Lower lobe of right lung (tissue), 2 donors: ENCODE data around the gene TSHR. TPM values are rescaled to one million over a fixed set of nuclear protein-coding genes. Genes with fewer than 3 reads are reported as not detected.
A peak's percentile ranks its signal among the peaks of the same experiment; 100 is the strongest.
"Not testable (repeated sequence)": the region's sequence is repeated elsewhere in the genome, so short reads cannot be mapped to it uniquely, and the experiment has no call there.

Experiments
- ATAC-seq, 2 donors: fragments of 200-7000 bp; cut with Tn5 transposase; one replicate each; pipeline ENCODE4 v1.9.1; 2020 to 2022; ENCODE audit warnings: mild to moderate bottlenecking in 2 of 2, moderate library complexity in 2 of 2
- DNase-seq: peaks from one replicate; pipeline ENCODE4 v3.0.0-alpha.2; 2020
- H3K27ac ChIP-seq: fragments of 200-600 bp; one replicate; pipeline ENCODE4 v1.8.0; 2022
- H3K27me3 ChIP-seq: fragments of 200-600 bp; one replicate; pipeline ENCODE4 v1.8.0; 2022; ENCODE audit warnings: low read depth
- H3K36me3 ChIP-seq: fragments of 200-600 bp; one replicate; pipeline ENCODE4 v1.8.0; 2022; ENCODE audit warnings: mild to moderate bottlenecking
- H3K4me1 ChIP-seq: fragments of 200-600 bp; one replicate; pipeline ENCODE4 v1.8.0; 2022
- H3K4me3 ChIP-seq: fragments of 200-600 bp; one replicate; pipeline ENCODE4 v1.8.0; 2022; ENCODE audit warnings: mild to moderate bottlenecking
- H3K9me3 ChIP-seq: fragments of 200-600 bp; one replicate; pipeline ENCODE4 v1.8.0; 2022
- CTCF ChIP-seq: fragments of 200-600 bp; IDR thresholded peaks from one replicate; pipeline ENCODE4 v1.8.0; 2022; ENCODE audit warnings: antibody characterized with exemption, mild to moderate bottlenecking
- intact Hi-C: fragments of 100-400 bp; cut with DNase I; formaldehyde crosslinking; loops from one replicate; pipeline ENCODE4 v1.11.0; 2022
- total RNA-seq: library from RNA; stranded (reverse); fragmentation: NEBNext Ultra II Directional; extraction: Animal tissue kit (Norgen Biotek cat#: 25700); gene quantifications from one replicate; pipeline ENCODE4 v1.2.1, GENCODE V29; 2021
- donor health status: DM: no; HTN: yes; CAD: no; lungs with severe emphysema.

TSHR gene
- total RNA-seq, 1 donor from 2014 or later: not detected

DNA sequence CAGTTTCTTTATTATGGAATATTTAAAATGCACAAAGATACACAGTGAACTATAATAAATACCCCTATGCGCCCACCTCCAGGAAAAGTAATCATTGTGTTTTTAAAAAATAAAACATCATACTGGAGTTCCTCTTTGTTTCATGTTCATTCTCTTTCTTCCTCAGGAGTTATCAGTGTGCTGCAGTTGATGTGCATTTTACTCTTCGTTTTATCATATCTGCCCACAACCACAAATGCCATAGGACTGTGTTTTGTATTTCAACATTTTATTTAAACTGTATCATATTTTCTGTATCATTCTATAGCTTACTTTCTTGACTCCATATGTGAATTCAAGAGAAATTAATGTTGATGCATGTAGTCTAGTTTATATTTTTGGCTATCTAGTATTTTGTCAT is 53.9 kb downstream of the TSHR start:
- Histone ChIP-seq H3K36me3 (no peaks in the 10 kb centered on the region), H3K27ac (no peak overlapping the region), H3K4me1 (no peaks in the 10 kb centered on the region), H3K9me3 (no peaks in the 10 kb centered on the region), H3K4me3 (no peak overlapping the region), H3K27me3 (no peaks in the 10 kb centered on the region)
- intact Hi-C loops: no loop called here
- no peak for DNase-seq
- no peak for TF ChIP-seq CTCF
- ATAC-seq: no peak

- no peaks in the 10 kb centered on the region for H3K9me3 ChIP-seq
- intact Hi-C loops: no loop called here
- DNase-seq (no peak), ATAC-seq (peak; percentile 30 to 55)
- H3K27ac ChIP-seq: no peak overlapping the region
- no peaks in the 10 kb centered on the region for H3K36me3 ChIP-seq
- H3K27me3 ChIP-seq: no peaks in the 10 kb centered on the region
- no peak for TF ChIP-seq CTCF
- no peaks in the 10 kb centered on the region for H3K4me1 ChIP-seq
- H3K4me3 ChIP-seq: no peak overlapping the region
These were observed 62.8 kb downstream of the TSHR start for GRCh38 chr14:81018251-81018650.

GRCh38 chr14:81018684-81019083 is 63.3 kb downstream of the TSHR start:
- Histone ChIP-seq H3K4me1 (no peaks in the 10 kb centered on the region), H3K27me3 (no peaks in the 10 kb centered on the region), H3K4me3 (no peak overlapping the region), H3K27ac (no peak overlapping the region), H3K9me3 (no peaks in the 10 kb centered on the region), H3K36me3 (no peaks in the 10 kb centered on the region)
- ATAC-seq (no peak), DNase-seq (no peak)
- TF ChIP-seq CTCF: no peak
- intact Hi-C loops: no loop called here

DNA sequence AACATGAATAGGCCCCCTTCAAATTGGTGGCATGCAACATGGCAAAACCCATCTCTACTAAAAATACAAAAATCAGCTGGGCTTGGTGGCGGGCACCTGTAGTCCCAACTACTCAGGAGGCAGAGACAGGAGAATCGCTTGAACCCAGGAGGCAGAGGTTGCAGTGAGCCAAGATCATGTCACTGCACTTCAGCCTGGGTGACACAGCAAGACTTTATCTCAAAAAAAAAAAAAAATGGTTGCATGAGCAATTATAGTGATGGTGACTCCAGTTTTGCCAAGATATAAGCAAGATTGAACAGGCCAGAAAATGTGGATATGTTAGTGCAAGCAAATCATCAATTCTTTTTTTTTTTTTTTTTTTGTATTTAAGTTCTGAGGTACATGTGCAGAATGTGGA is 63.7 kb downstream of the TSHR start:
- H3K27ac ChIP-seq, intact Hi-C loops, ATAC-seq, H3K36me3 ChIP-seq, H3K27me3 ChIP-seq, DNase-seq, H3K4me3 ChIP-seq, H3K4me1 ChIP-seq, H3K9me3 ChIP-seq: not testable (repeated sequence)

GRCh38 chr14:81023095-81023710 is 67.8 kb downstream of the TSHR start:
- Histone ChIP-seq H3K27ac (no peak overlapping the region), H3K4me1 (no peaks in the 10 kb centered on the region), H3K27me3 (no peaks in the 10 kb centered on the region), H3K4me3 (no peak overlapping the region), H3K9me3 (no peaks in the 10 kb centered on the region), H3K36me3 (no peaks in the 10 kb centered on the region)
- intact Hi-C loops: no loop called here
- ATAC-seq (no peak), DNase-seq (no peak)
- TF ChIP-seq CTCF: no peak

- no peaks in the 10 kb centered on the region for H3K36me3 ChIP-seq
- H3K27ac ChIP-seq: no peak overlapping the region
- no peaks in the 10 kb centered on the region for H3K27me3 ChIP-seq
- ATAC-seq (no peak), DNase-seq (no peak)
- no peaks in the 10 kb centered on the region for H3K9me3 ChIP-seq
- no peak for TF ChIP-seq CTCF
- H3K4me1 ChIP-seq: no peaks in the 10 kb centered on the region
- no peak overlapping the region for H3K4me3 ChIP-seq
- intact Hi-C loops: no loop called here
These were observed 73.0 kb downstream of the TSHR start for GRCh38 chr14:81028461-81028860.
